Measurements from ENCODE around the gene MPP2.
A peak's percentile ranks its signal among the peaks of the same experiment; 100 is the strongest.

The MPP2 gene, protein sequence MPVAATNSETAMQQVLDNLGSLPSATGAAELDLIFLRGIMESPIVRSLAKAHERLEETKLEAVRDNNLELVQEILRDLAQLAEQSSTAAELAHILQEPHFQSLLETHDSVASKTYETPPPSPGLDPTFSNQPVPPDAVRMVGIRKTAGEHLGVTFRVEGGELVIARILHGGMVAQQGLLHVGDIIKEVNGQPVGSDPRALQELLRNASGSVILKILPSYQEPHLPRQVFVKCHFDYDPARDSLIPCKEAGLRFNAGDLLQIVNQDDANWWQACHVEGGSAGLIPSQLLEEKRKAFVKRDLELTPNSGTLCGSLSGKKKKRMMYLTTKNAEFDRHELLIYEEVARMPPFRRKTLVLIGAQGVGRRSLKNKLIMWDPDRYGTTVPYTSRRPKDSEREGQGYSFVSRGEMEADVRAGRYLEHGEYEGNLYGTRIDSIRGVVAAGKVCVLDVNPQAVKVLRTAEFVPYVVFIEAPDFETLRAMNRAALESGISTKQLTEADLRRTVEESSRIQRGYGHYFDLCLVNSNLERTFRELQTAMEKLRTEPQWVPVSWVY

DNA sequence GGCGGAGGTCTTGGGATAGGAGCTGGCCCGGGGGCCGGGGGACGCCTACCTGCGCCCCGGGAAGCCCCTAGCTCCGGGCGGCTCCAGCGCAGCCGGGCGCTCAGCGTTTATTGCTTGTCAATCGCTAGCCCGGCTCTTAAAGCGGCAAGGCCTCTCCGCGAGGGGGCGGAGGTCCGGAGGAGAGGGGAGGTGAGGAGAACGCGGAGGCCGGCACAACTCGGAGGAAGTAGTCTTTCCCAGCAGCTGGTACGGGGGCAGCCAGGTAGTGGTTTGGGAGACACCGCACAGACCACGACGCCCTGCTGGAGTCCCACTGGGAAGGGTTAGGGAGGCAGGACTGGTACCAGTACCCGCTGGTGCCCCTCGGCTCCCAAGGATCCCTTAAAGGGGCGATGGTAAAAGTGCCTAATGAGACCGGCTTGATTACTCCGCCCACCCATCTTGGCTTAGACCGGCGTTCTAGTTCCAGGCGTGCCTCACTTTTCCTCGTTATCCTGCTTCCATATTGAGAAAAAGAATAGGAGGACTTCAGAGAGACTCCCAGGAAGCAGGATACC is at the start of gene MPP2:
Gene MPP2, minus strand, starts transcription at position 112 of the 557 bp plus-strand sequence. CDS start 3,076 bp downstream, outside the sequence.
- TF ChIP-seq TEAD4 (IDR thresholded peaks at IDR 0.05) = no peak
- TF ChIP-seq, protein P1, sequence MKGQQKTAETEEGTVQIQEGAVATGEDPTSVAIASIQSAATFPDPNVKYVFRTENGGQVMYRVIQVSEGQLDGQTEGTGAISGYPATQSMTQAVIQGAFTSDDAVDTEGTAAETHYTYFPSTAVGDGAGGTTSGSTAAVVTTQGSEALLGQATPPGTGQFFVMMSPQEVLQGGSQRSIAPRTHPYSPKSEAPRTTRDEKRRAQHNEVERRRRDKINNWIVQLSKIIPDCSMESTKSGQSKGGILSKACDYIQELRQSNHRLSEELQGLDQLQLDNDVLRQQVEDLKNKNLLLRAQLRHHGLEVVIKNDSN (IDR thresholded peaks at IDR 0.05) = no peak
- TF ChIP-seq NFIC (IDR thresholded peaks at IDR 0.05) = no peak
- peak; percentile 81; the same call in 1 of the 2 replicates for TF ChIP-seq ZBTB7A (IDR thresholded peaks at IDR 0.05; ENCODE audit: low read depth)
- TF ChIP-seq EP300 (IDR thresholded peaks at IDR 0.05; ENCODE audit: borderline replicate concordance) = no peak
- TF ChIP-seq TCF12 (IDR thresholded peaks at IDR 0.05; ENCODE audit: low read depth) = no peak
- 0 out of 2 replicates have a peak, but pooled peaks have one; percentile 3 for TF ChIP-seq EGR1 (IDR thresholded peaks at IDR 0.05)
- TF ChIP-seq, protein P2, sequence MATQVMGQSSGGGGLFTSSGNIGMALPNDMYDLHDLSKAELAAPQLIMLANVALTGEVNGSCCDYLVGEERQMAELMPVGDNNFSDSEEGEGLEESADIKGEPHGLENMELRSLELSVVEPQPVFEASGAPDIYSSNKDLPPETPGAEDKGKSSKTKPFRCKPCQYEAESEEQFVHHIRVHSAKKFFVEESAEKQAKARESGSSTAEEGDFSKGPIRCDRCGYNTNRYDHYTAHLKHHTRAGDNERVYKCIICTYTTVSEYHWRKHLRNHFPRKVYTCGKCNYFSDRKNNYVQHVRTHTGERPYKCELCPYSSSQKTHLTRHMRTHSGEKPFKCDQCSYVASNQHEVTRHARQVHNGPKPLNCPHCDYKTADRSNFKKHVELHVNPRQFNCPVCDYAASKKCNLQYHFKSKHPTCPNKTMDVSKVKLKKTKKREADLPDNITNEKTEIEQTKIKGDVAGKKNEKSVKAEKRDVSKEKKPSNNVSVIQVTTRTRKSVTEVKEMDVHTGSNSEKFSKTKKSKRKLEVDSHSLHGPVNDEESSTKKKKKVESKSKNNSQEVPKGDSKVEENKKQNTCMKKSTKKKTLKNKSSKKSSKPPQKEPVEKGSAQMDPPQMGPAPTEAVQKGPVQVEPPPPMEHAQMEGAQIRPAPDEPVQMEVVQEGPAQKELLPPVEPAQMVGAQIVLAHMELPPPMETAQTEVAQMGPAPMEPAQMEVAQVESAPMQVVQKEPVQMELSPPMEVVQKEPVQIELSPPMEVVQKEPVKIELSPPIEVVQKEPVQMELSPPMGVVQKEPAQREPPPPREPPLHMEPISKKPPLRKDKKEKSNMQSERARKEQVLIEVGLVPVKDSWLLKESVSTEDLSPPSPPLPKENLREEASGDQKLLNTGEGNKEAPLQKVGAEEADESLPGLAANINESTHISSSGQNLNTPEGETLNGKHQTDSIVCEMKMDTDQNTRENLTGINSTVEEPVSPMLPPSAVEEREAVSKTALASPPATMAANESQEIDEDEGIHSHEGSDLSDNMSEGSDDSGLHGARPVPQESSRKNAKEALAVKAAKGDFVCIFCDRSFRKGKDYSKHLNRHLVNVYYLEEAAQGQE (IDR thresholded peaks at IDR 0.05; ENCODE audit: low read depth) = no peak
- no peak for TF ChIP-seq CEBPB (IDR thresholded peaks at IDR 0.05)
- no peak for TF ChIP-seq YY1 (IDR thresholded peaks at IDR 0.05; ENCODE audit: low read depth)
- TF ChIP-seq, protein P3, sequence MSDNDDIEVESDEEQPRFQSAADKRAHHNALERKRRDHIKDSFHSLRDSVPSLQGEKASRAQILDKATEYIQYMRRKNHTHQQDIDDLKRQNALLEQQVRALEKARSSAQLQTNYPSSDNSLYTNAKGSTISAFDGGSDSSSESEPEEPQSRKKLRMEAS (IDR thresholded peaks at IDR 0.05) = peak; percentile 51; the same call in 1 of the 2 replicates
- TF ChIP-seq TAF1 (IDR thresholded peaks at IDR 0.05; ENCODE audit: low read depth) = no peak
- TF ChIP-seq RAD21 (IDR thresholded peaks at IDR 0.05; ENCODE audit: low read depth) = no peak

DNA sequence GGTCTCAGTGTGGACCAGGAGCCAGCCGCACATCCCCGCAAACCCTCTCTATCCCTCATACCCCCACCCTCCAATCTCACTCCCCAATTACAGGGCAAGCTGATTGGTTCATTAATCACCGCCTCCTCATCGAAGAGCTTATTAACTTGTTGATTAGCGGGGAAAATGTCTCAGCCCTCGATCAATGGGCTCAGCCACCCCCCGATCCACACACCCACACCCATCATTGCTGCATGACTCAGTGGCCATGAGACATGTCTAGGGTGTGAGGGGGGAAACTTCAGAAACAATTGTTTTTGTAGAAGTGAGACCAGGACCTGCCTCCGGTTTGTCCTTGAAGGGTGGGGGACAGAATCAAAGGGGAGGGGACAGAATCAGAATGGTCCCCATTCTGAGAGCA is 48.9 kb upstream of the MPP2 start:
- TF ChIP-seq YY1 (IDR thresholded peaks at IDR 0.05; ENCODE audit: low read depth) = no peak
- TF ChIP-seq TCF12 (IDR thresholded peaks at IDR 0.05; ENCODE audit: low read depth) = no peak
- TF ChIP-seq EP300 (IDR thresholded peaks at IDR 0.05; ENCODE audit: borderline replicate concordance) = no peak

DNA sequence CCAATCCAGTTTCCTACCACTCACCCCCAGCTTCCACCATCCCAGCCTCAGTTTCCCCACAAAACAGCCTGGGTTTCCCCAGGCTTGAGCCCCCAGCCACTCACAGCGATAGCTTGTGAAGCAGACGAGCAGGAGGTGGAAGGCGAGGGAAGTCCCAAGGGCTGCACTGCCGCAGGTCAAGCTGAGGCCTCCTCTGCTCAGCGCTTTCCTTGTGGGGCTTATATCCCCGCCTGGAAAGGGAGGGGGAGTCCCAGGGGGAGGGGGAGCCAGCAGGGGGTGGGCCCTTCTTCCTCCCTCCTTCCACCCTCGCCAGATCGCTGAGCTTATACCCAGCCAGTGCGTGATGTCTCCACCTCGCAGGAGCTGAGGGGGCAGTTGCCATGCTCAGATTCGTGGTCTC is 46.4 kb upstream of the MPP2 start, which contains the start of gene PYY:
Gene PYY, minus strand, starts transcription at position 195 of the 400 bp plus-strand sequence. CDS start 457 bp downstream, outside the sequence.
- TF ChIP-seq ZBTB7A (IDR thresholded peaks at IDR 0.05; ENCODE audit: low read depth) (no peak), YY1 (IDR thresholded peaks at IDR 0.05; ENCODE audit: low read depth) (no peak), NFIC (IDR thresholded peaks at IDR 0.05) (no peak), EP300 (IDR thresholded peaks at IDR 0.05; ENCODE audit: borderline replicate concordance) (no peak)
- TF ChIP-seq, protein P3 (IDR thresholded peaks at IDR 0.05) = no peak

DNA sequence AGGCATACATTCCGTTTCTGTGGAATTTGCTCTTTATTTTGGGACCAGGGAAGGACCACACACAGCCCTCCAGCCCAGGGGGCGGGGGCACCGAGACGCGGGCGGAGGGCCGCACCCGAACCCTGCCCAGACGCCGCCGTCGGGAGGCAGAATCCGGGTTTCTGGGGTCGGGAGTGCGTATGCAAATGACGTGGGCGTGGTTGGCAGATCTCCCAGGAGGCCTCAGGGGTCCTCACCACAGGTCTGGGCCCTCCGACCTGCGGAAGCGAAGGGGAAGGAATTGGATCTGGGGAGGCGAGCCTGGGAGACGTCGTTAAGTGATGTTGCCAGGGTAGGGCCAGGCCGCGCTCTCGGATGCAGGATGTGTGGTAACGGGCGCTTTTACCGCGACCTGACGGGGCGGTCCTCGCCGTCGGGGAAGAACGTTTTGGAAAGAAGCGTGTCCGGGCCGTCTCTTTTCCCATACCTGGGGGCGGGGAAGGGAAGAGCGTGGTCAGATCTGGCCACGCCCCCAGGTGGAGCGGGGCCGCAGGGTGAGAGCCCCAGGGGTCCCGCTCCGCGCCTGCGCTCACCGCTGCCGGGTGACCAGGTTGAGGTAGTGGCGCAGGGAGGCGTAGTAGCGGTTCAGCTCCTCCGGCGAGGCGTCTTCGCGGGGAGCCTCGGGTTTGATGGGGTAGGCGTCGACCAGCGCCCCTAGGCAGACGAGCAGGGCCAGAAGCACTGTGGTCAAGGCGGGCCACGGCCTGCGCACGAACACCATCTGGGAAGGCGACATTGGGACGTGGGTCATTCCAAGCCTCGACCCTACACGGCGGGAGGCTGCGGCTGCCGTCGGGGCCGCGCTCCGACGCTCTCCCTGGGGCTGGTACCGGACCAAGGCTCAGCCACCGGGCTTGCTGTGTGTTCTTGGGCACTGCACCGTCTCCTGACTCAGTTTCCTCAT is 45.7 kb upstream of the MPP2 start:
- TF ChIP-seq ZBTB7A (IDR thresholded peaks at IDR 0.05; ENCODE audit: low read depth) = 0 out of 2 replicates have a peak, but pooled peaks have one; percentile 45
- TF ChIP-seq, protein P2 (IDR thresholded peaks at IDR 0.05; ENCODE audit: low read depth) = no peak
- TF ChIP-seq TCF12 (IDR thresholded peaks at IDR 0.05; ENCODE audit: low read depth) = no peak
- TF ChIP-seq TAF1 (IDR thresholded peaks at IDR 0.05; ENCODE audit: low read depth) = no peak
- TF ChIP-seq EP300 (IDR thresholded peaks at IDR 0.05; ENCODE audit: borderline replicate concordance) = no peak
- TF ChIP-seq CEBPB (IDR thresholded peaks at IDR 0.05) = no peak
- no peak for TF ChIP-seq FOXM1 (IDR thresholded peaks at IDR 0.05; ENCODE audit: borderline replicate concordance, low read depth)

DNA sequence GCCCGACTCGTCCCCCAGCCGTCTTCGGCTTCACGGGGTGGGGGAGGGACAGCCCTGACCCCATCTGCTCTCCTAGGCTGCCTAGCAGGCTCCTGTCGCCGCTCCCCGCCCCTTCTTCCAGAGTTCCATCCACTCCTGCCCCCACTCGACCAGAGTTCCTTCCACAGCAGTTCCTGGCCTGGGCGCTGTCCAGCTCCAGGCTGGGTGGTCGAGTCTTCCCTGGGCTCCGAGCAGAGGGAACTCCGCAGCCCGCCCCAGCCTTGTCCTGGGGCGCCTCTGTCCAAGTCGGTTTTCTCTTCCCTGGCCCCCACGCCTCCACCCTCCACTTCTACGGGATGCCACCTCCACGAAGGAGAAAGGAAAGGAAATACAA is 45.0 kb upstream of the MPP2 start:
- no peak for TF ChIP-seq NFIC (IDR thresholded peaks at IDR 0.05)
- TF ChIP-seq, protein P2 (IDR thresholded peaks at IDR 0.05; ENCODE audit: low read depth) = peak; percentile 65
